CD4-positive, alpha-beta T cell treated with Interleukin-15 for 4 hours (primary cell): ENCODE results near the gene HOXA4.

Experiments
- DNase-seq: peaks from one replicate; pipeline ENCODE4 v3.0.0-alpha.2; 2020; ENCODE audit warnings: low spot score

Gene HOXA4

GRCh38 chr7:27116031-27116961 lies 14.3 kb downstream of the HOXA4 start:
- DNase-seq: no peak

- DNase-seq: no peak
These were observed 15.1 kb downstream of the HOXA4 start for GRCh38 chr7:27115221-27116026.

GRCh38 chr7:27114881-27115220 lies 15.7 kb downstream of the HOXA4 start:
- no peak for DNase-seq

GRCh38 chr7:27113991-27114769 lies 16.4 kb downstream of the HOXA4 start:
- no peak for DNase-seq

- DNase-seq: no peak
These were observed 17.3 kb downstream of the HOXA4 start for GRCh38 chr7:27112955-27113949.

- DNase-seq: no peak
These were observed 18.2 kb downstream of the HOXA4 start for GRCh38 chr7:27112361-27112760.

- DNase-seq: no peak
These were observed 18.7 kb downstream of the HOXA4 start for GRCh38 chr7:27111751-27112277.

GRCh38 chr7:27111042-27111750 lies 19.4 kb downstream of the HOXA4 start:
- no peak for DNase-seq

- DNase-seq: no peak
These were observed 20.1 kb downstream of the HOXA4 start for GRCh38 chr7:27110186-27111031.

GRCh38 chr7:27109466-27110185 lies 20.9 kb downstream of the HOXA4 start:
- no peak for DNase-seq

- DNase-seq: no peak
These were observed 22.0 kb downstream of the HOXA4 start for GRCh38 chr7:27108390-27109127.

- no peak for DNase-seq
These were observed 22.9 kb downstream of the HOXA4 start for GRCh38 chr7:27107391-27108381.

- DNase-seq: no peak
These were observed 23.7 kb downstream of the HOXA4 start for GRCh38 chr7:27106901-27107240.

- DNase-seq: no peak
These were observed 24.2 kb downstream of the HOXA4 start for GRCh38 chr7:27106181-27106900.

GRCh38 chr7:27105301-27106031 lies 25.1 kb downstream of the HOXA4 start:
- no peak for DNase-seq
